Right atrium auricular region (tissue), 2 donors: ENCODE measurements around the gene SLC41A3. TPM values are rescaled to one million over a fixed set of nuclear protein-coding genes. Genes with fewer than 3 reads are reported as not detected.
A peak's percentile ranks its signal among the peaks of the same experiment; 100 is the strongest.

ENCODE experiments used
- DNase-seq: peaks from one replicate; pipeline ENCODE4 v3.0.0-alpha.2; 2019; ENCODE audit warnings: low spot score
- H3K27ac ChIP-seq, 2 donors: fragments of 200-600 bp; sonication (generic); 1 replicate in 1 of 2; 2 replicates in 1 of 2; pipeline ENCODE4 v1.5.1; 2016 to 2019
- H3K27me3 ChIP-seq, 2 donors: fragments of 200-600 bp; sonication (generic); one replicate each; pipeline versions ENCODE4 v1.5.1 to v1.6.0; 2017 to 2019
- H3K36me3 ChIP-seq: fragments of 200-600 bp; sonication (generic); one replicate; pipeline ENCODE4 v1.5.1; 2016
- H3K4me1 ChIP-seq, 2 donors: fragments of 200-600 bp; sonication (generic); one replicate each; pipeline versions ENCODE4 v1.5.1 to v1.6.0; 2017 to 2019
- H3K4me3 ChIP-seq, 2 donors: fragments of 200-600 bp; sonication (generic); 1 replicate in 1 of 2; 2 replicates in 1 of 2; pipeline ENCODE4 v1.5.1; 2017 to 2019; ENCODE audit warnings: mild to moderate bottlenecking in 1 of 2, moderate library complexity in 1 of 2
- H3K9me3 ChIP-seq, 2 donors: fragments of 200-600 bp; sonication (generic); one replicate each; pipeline ENCODE4 v1.5.1; 2019
- CTCF ChIP-seq, 2 donors: fragments of 200-600 bp; sonication (generic); IDR thresholded peaks; one replicate each; pipeline ENCODE4 v1.5.1; 2019; ENCODE audit warnings: antibody characterized with exemption in 2 of 2
- total RNA-seq, 2 donors: library from RNA; depleted of rRNA; stranded (reverse); fragments of >200 nt; gene quantifications; one replicate each; pipeline ENCODE4 v1.1.0, GENCODE V29; 2016

The SLC41A3 gene
- total RNA-seq, 2 donors from 2014 or later = 34.1 to 39.6 TPM

- TF ChIP-seq CTCF (IDR thresholded peaks at IDR 0.05) = peak in 1 of 2 donors; percentile 37
These were observed 30.0 kb upstream of the SLC41A3 start for GRCh38 chr3:126113733-126114442.

GRCh38 chr3:126113238-126113555 lies 29.3 kb upstream of the SLC41A3 start:
- Histone ChIP-seq H3K27me3 (no peaks in the 10 kb centered on the region), H3K4me1 (no peaks in the 10 kb centered on the region), H3K9me3 (no peaks in the 10 kb centered on the region), H3K4me3 (no peak overlapping the region), H3K36me3 (no peaks in the 10 kb centered on the region), H3K27ac (no peak overlapping the region)
- TF ChIP-seq CTCF (IDR thresholded peaks at IDR 0.05) = no peak
- no peak for DNase-seq

More at GRCh38 chr3:126113733-126114442, 30.0 kb upstream of the SLC41A3 start:
- no peak overlapping the region for H3K4me3 ChIP-seq
- no peaks in the 10 kb centered on the region for H3K9me3 ChIP-seq
- no peak overlapping the region for H3K27ac ChIP-seq
- H3K36me3 ChIP-seq = no peaks in the 10 kb centered on the region
- no peaks in the 10 kb centered on the region for H3K4me1 ChIP-seq
- no peak for DNase-seq
- no peaks in the 10 kb centered on the region for H3K27me3 ChIP-seq

- no peak for TF ChIP-seq CTCF (IDR thresholded peaks at IDR 0.05)
- no peaks in the 10 kb centered on the region for H3K9me3 ChIP-seq
- H3K27ac ChIP-seq = no peak overlapping the region
- DNase-seq = no peak
- no peaks in the 10 kb centered on the region for H3K4me1 ChIP-seq
- no peaks in the 10 kb centered on the region for H3K27me3 ChIP-seq
- no peak overlapping the region for H3K4me3 ChIP-seq
- no peaks in the 10 kb centered on the region for H3K36me3 ChIP-seq
These were observed 28.8 kb upstream of the SLC41A3 start for GRCh38 chr3:126112531-126113237.

GRCh38 chr3:126111566-126112475 lies 27.9 kb upstream of the SLC41A3 start:
- Histone ChIP-seq H3K4me1 (no peaks in the 10 kb centered on the region), H3K27ac (no peak overlapping the region), H3K27me3 (no peaks in the 10 kb centered on the region), H3K9me3 (no peaks in the 10 kb centered on the region), H3K4me3 (no peak overlapping the region), H3K36me3 (no peaks in the 10 kb centered on the region)
- no peak for DNase-seq
- TF ChIP-seq CTCF (IDR thresholded peaks at IDR 0.05) = no peak

GRCh38 chr3:126111126-126111551 lies 27.2 kb upstream of the SLC41A3 start:
- H3K36me3 ChIP-seq = no peaks in the 10 kb centered on the region
- peak; percentile 46 for DNase-seq
- TF ChIP-seq CTCF (IDR thresholded peaks at IDR 0.05) = no peak

More at GRCh38 chr3:126111126-126111551, 27.2 kb upstream of the SLC41A3 start:
- no peaks in the 10 kb centered on the region for H3K9me3 ChIP-seq
- H3K27me3 ChIP-seq = no peaks in the 10 kb centered on the region
- no peaks in the 10 kb centered on the region for H3K4me1 ChIP-seq
- H3K4me3 ChIP-seq = no peak overlapping the region
- no peak overlapping the region for H3K27ac ChIP-seq
